HG02642 (cell line): ENCODE results near the gene ACBD6.
A peak's percentile ranks its signal among the peaks of the same experiment; 100 is the strongest.

Source experiments
- ATAC-seq: cut with Tn5 transposase; IDR thresholded peaks from one replicate; pipeline ENCODE4 v1.9.1; 2021; ENCODE audit warnings: mild to moderate bottlenecking; ENCODE audit not compliant: unreplicated experiment, poor library complexity

The ACBD6 gene

GRCh38 chr1:180261524-180262155, 240.7 kb downstream of the ACBD6 start:
- ATAC-seq: no peak

- no peak for ATAC-seq
These were observed 241.3 kb downstream of the ACBD6 start for GRCh38 chr1:180261030-180261429.

- ATAC-seq: no peak
These were observed 241.8 kb downstream of the ACBD6 start for GRCh38 chr1:180260541-180260940.

- ATAC-seq: no peak
These were observed 242.7 kb downstream of the ACBD6 start for GRCh38 chr1:180259431-180260338.

GRCh38 chr1:180258935-180259334, 243.4 kb downstream of the ACBD6 start:
- no peak for ATAC-seq

GRCh38 chr1:180258290-180258689, 244.1 kb downstream of the ACBD6 start:
- no peak for ATAC-seq

GRCh38 chr1:180257486-180257885, 244.9 kb downstream of the ACBD6 start:
- no peak for ATAC-seq

GRCh38 chr1:180257028-180257386, 245.4 kb downstream of the ACBD6 start:
- ATAC-seq: no peak

GRCh38 chr1:180256341-180257027, 245.9 kb downstream of the ACBD6 start:
- no peak for ATAC-seq

- ATAC-seq: no peak
These were observed 246.6 kb downstream of the ACBD6 start for GRCh38 chr1:180255536-180256340.

- ATAC-seq: no peak
These were observed 247.5 kb downstream of the ACBD6 start for GRCh38 chr1:180254854-180255253.

- no peak for ATAC-seq
These were observed 247.9 kb downstream of the ACBD6 start for GRCh38 chr1:180254496-180254819.

- ATAC-seq: no peak
These were observed 248.5 kb downstream of the ACBD6 start for GRCh38 chr1:180253585-180254495.

- ATAC-seq: peak; percentile 79
These were observed 249.5 kb downstream of the ACBD6 start for GRCh38 chr1:180252638-180253536.

- ATAC-seq: no peak
These were observed 250.7 kb downstream of the ACBD6 start for GRCh38 chr1:180251526-180252305.

GRCh38 chr1:180250883-180251509, 251.4 kb downstream of the ACBD6 start:
- no peak for ATAC-seq

GRCh38 chr1:180250499-180250770, 251.9 kb downstream of the ACBD6 start:
- no peak for ATAC-seq
